Heart left ventricle (tissue), 16 donors: ENCODE measurements around the gene GHDC. TPM values are rescaled to one million over a fixed set of nuclear protein-coding genes. Genes with fewer than 3 reads are reported as not detected.

Source experiments
- ATAC-seq, 4 donors: fragments of 200-7000 bp; cut with Tn5 transposase; one replicate each; pipeline ENCODE4 v1.9.1; 2020 to 2022; ENCODE audit warnings: moderate library complexity in 4 of 4, mild to moderate bottlenecking in 3 of 4, moderate number of reproducible peaks in 1 of 4
- DNase-seq, 5 donors: peaks; one replicate each; pipeline ENCODE4 v3.0.0-alpha.2; 2020
- H3K27ac ChIP-seq, 12 donors: fragments of 200-600 bp; sonication (generic) in 4 of 12; one replicate each; pipeline versions ENCODE4 v1.5.0 to v1.8.0; 2016 to 2022; ENCODE audit warnings: mild to moderate bottlenecking in 2 of 12
- H3K27me3 ChIP-seq, 9 donors: fragments of 200-600 bp; sonication (generic) in 2 of 9; one replicate each; pipeline versions ENCODE4 v1.5.1 to v1.8.0; 2016 to 2022; ENCODE audit warnings: mild to moderate bottlenecking in 3 of 9
- H3K36me3 ChIP-seq, 9 donors: fragments of 200-600 bp; sonication (generic) in 2 of 9; one replicate each; pipeline versions ENCODE4 v1.5.0 to v1.8.0; 2018 to 2022; ENCODE audit warnings: mild to moderate bottlenecking in 2 of 9
- H3K4me1 ChIP-seq, 12 donors: fragments of 200-600 bp; sonication (generic) in 4 of 12; one replicate each; pipeline versions ENCODE4 v1.5.0 to v1.8.0; 2016 to 2022; ENCODE audit warnings: mild to moderate bottlenecking in 3 of 12
- H3K4me3 ChIP-seq, 12 donors: fragments of 200-600 bp; sonication (generic) in 4 of 12; one replicate each; pipeline versions ENCODE4 v1.5.0 to v1.8.0; 2017 to 2022; ENCODE audit warnings: mild to moderate bottlenecking in 9 of 12, moderate library complexity in 4 of 12
- H3K9me3 ChIP-seq, 12 donors: fragments of 200-600 bp; sonication (generic) in 4 of 12; one replicate each; pipeline versions ENCODE4 v1.5.0 to v1.8.0; 2016 to 2022; ENCODE audit warnings: mild to moderate bottlenecking in 1 of 12
- POLR2A ChIP-seq, 2 donors: fragments of 450-650 bp; IDR thresholded peaks; one replicate each; pipeline ENCODE4 v1.6.1; 2017; ENCODE audit warnings: antibody characterized with exemption in 2 of 2, mild to moderate bottlenecking in 2 of 2, moderate library complexity in 2 of 2
- WGBS, 4 donors: extraction: QIAGEN DNeasy Blood & Tissue Kit in 2 of 4; methylation state at CpG; one replicate each; pipeline versions ENCODE4 v1.1.5 to v1.1.7; 2013 to 2018; 5-methylcytosine and 5-hydroxymethylcytosine counted together
- intact Hi-C, 10 donors: fragments of 100-400 bp; cut with DNase I; formaldehyde crosslinking; loops; one replicate each; pipeline versions ENCODE4 v1.11.1 to v1.14.2; 2022
- polyA plus RNA-seq, 2 donors: library from polyadenylated mRNA; stranded (reverse); fragments of 200-250 nt; gene quantifications; one replicate each; pipeline ENCODE4 v1.2.3, GENCODE V29; 2013
- total RNA-seq, 9 donors: library from RNA; depleted of rRNA in 2 of 9; stranded (reverse); fragments of >200 nt in 2 of 9; fragmentation: NEBNext Ultra II Directional in 3 of 9; extraction: Animal tissue kit (Norgen Biotek cat#: 25700) in 3 of 9; gene quantifications; one replicate each; pipeline versions ENCODE4 v1.1.0 to v1.2.4, GENCODE V29; 2016 to 2023
- TF ChIP-seq, protein P1 (sequence below), 12 donors: fragments of 200-600 bp; sonication (generic) in 4 of 12; IDR thresholded peaks; one replicate each; pipeline versions ENCODE4 v1.5.0 to v1.8.0; 2018 to 2022; ENCODE audit warnings: antibody characterized with exemption in 12 of 12, mild to moderate bottlenecking in 5 of 12
- donor health status: ischemic (EF 13 %, LVEDD 7.1; RV severe dilation, severe dysfunction).
- donor health status: healthy with polysubstance abuse.
- donor health status: DM: no; HTN: yes; CAD: no.
- donor health status: DM: no; HTN: no; CAD: no.
- donor health status: ischemic (EF 25% LVEDD 6.9; RV normal size, moderate dysfunction).
- donor health status: ischemic (EF 25% LVEDD 5.7; RV mildly dilated, moderate dysfunction).
- donor health status: healthy.
- donor health status: DM: yes; HTN: yes; CAD: no.
- donor health status: ischemic (EF 35%, LVEDD 5.7; RV mildly dilated, moderate dysfunction).
- donor health status: nonischemic (EF 11% LVEDD 7.7; RV severe dilation, severe dysfunction).
- donor health status: DM: yes; HTN: yes; CAD: no.
- donor health status: PGD.
- donor health status: ischemic (EF 29% LVEDD 5.4; RV normal size, mild dysfunction).
- donor health status: nonischemic (EF 23%, LVEDD 6.1; RV moderate dilation, normal function).

Gene GHDC
- total and polyA plus RNA-seq, 11 donors, result 4.9 to 17.3 (median 8.3) TPM

DNA sequence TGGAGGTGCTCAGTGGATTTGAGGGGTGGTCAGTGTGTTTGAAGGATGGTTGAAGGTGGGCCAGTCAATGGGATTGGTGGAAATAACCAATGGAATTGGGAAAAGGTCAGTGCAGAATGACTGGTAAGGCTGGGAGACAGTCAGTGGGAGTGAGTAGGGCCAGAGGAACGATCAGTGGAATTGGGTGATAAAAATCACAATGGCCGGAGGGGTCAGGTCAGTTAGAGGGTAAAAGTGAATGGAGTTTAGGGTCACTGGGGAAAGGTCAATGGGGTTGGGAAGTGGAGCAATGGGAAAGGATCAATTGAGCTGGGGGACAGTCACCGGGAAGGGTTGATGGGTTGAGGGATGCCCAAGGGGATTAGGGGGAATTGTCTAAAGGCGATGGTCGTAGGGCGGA is 28.5 kb downstream of the GHDC start:
- Histone ChIP-seq H3K4me3 (no peak overlapping the region), H3K36me3 (no peaks in the 10 kb centered on the region), H3K9me3 (no peaks in the 10 kb centered on the region), H3K27ac (no peak overlapping the region), H3K27me3 (no peaks in the 10 kb centered on the region), H3K4me1 (peaks cover 0 to 6% (median 0%) of the 10 kb centered on the region in 12 donors)
- ATAC-seq (no peak), DNase-seq (no peak)
- TF ChIP-seq, protein P1, sequence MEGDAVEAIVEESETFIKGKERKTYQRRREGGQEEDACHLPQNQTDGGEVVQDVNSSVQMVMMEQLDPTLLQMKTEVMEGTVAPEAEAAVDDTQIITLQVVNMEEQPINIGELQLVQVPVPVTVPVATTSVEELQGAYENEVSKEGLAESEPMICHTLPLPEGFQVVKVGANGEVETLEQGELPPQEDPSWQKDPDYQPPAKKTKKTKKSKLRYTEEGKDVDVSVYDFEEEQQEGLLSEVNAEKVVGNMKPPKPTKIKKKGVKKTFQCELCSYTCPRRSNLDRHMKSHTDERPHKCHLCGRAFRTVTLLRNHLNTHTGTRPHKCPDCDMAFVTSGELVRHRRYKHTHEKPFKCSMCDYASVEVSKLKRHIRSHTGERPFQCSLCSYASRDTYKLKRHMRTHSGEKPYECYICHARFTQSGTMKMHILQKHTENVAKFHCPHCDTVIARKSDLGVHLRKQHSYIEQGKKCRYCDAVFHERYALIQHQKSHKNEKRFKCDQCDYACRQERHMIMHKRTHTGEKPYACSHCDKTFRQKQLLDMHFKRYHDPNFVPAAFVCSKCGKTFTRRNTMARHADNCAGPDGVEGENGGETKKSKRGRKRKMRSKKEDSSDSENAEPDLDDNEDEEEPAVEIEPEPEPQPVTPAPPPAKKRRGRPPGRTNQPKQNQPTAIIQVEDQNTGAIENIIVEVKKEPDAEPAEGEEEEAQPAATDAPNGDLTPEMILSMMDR (IDR thresholded peaks at IDR 0.05), result no peak
- TF ChIP-seq POLR2A (IDR thresholded peaks at IDR 0.05), result no peak
- intact Hi-C loops, result no loop called here
- whole genome bisulfite sequencing, 4 donors, result 85 to 90% (median 86%) methylated on average over 6 of the region's 6 CpGs

DNA sequence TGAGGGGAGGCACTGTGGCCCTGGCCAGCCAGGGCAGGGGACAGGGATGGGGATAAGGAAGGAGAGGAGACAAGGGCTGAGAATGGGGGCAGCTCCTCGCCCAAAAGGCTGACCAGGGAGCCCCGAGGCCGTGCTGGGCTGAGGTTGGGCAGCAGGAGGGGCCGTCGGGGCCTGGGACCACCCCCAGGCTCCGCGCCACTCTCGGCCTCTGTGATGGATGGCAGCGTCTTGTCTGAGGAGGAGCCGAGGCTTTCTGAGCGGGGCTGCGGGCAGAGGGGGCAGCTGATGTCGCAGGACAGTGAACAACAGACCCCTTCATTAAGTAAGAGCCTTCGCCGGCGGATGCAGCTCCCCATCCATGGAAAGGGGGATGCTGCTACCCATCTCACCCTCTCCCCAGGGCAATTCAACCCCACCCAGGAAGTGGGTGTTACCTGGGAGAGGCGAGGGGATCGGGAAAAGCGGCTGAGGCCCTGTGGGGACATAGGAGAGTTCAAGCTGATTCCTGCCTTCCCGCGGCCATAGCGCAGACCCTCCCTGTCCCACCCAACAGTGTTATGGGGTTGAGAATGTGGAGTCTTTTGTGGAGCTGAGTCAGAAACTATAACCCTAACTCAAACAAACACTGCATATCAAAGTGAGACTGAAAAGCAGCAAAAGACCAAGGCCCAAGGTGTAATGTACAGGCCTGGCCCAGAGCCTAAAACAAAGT is 30.4 kb downstream of the GHDC start:
- no peaks in the 10 kb centered on the region for H3K36me3 ChIP-seq
- H3K27ac ChIP-seq, result no peak overlapping the region
- TF ChIP-seq, protein P1 (IDR thresholded peaks at IDR 0.05), result no peak
- no peak for TF ChIP-seq POLR2A (IDR thresholded peaks at IDR 0.05)
- H3K4me3 ChIP-seq, result no peak overlapping the region
- ATAC-seq, result no peak
- 63 to 70% (median 66%) methylated on average over 22 of the region's 22 CpGs for WGBS, 4 donors
- H3K9me3 ChIP-seq, result no peaks in the 10 kb centered on the region
- H3K4me1 ChIP-seq, result peaks cover 0 to 6% (median 0%) of the 10 kb centered on the region in 12 donors
- H3K27me3 ChIP-seq, result no peaks in the 10 kb centered on the region
- intact Hi-C loops, result no loop called here
- no peak for DNase-seq

DNA sequence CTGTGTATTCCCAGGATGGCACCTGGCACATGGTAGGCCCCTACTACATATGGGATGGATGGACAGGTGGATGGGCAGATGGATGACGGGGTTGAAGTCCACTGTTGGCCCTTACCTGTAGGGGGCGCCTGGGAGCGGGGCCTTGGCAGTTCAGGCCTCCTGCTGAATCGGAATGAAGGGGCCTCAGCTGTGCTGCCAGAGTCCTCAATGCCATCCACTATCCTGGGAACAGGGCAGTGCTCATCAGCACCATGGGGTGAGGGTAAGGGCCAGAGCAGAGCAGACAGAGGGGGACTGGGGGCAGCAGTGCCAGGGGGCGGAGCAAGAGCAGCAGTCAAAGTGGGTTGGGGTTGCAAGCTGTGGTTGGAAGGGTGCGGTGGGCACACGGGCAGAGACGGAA is 31.2 kb downstream of the GHDC start:
- Histone ChIP-seq H3K4me3 (no peak overlapping the region), H3K9me3 (no peaks in the 10 kb centered on the region), H3K27ac (no peak overlapping the region), H3K36me3 (no peaks in the 10 kb centered on the region), H3K27me3 (no peaks in the 10 kb centered on the region), H3K4me1 (peaks cover 0 to 6% (median 0%) of the 10 kb centered on the region in 12 donors)
- 61 to 66% (median 63%) methylated on average over 8 of the region's 8 CpGs for WGBS, 4 donors
- TF ChIP-seq, protein P1 (IDR thresholded peaks at IDR 0.05), result peak in 9 of 12 donors; percentile 6 to 37 (median 27)
- TF ChIP-seq POLR2A (IDR thresholded peaks at IDR 0.05), result no peak
- ATAC-seq (peak in 1 of 4 donors; percentile 26), DNase-seq (no peak)
- intact Hi-C loops, result no loop called here

DNA sequence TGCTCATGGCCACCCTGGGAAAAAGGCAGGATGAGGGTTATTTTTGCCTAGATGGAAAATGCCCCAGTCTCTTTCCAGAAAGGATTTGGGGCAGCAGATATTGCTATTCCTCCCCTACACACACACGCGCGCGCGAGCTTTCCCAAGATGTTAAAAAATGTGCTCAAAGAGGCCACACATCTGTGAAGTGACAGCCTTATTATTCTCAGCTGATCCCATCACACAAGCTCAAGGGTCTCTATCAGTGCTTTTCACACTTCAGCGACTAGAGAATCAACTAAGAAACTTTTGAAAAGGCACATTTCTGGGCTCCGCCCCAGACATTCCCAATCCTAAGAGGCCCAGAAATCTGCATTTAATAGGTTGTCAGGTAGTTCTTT is 33.8 kb downstream of the GHDC start:
- intact Hi-C loops, result no loop called here
- H3K9me3 ChIP-seq, result no peaks in the 10 kb centered on the region
- no peak for ATAC-seq
- TF ChIP-seq, protein P1 (IDR thresholded peaks at IDR 0.05), result no peak
- no peak for TF ChIP-seq POLR2A (IDR thresholded peaks at IDR 0.05)
- H3K27ac ChIP-seq, result no peak overlapping the region
- H3K27me3 ChIP-seq, result no peaks in the 10 kb centered on the region
- no peaks in the 10 kb centered on the region for H3K36me3 ChIP-seq
- H3K4me3 ChIP-seq, result no peak overlapping the region
- DNase-seq, result no peak
- 83 to 87% (median 86%) methylated on average over 7 of the region's 7 CpGs for WGBS, 4 donors
- peaks cover 0 to 9% (median under 1%) of the 10 kb centered on the region in 12 donors for H3K4me1 ChIP-seq
